ENCODE measurements around the gene CFAP161.
A peak's percentile ranks its signal among the peaks of the same experiment; 100 is the strongest.

CFAP161 gene

DNA sequence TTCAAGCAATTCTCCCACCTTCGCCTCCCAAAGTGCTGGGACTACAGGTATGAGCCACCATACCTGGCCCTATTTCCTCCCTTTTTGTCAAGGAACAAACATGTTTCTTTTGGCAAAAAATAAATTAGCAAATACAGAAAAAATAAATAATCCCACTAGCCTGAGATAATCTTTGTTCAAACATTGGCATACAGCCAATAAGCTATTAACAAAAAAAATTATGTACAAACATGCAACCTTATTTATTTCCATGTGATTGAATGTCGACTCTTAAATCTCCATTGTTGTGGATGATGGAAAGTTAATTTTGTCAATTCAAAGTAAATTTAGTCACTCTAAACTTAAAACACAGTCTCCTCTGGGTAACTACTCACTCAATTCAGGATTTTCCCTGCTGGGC lies 44.3 kb downstream of the CFAP161 start:
- H3K36me3 Mint-ChIP-seq, result no peaks in the 10 kb centered on the region
- H3K4me3 Mint-ChIP-seq, result no peak overlapping the region
- no peaks in the 10 kb centered on the region for H3K9me3 Mint-ChIP-seq
- no peaks in the 10 kb centered on the region for H3K4me1 Mint-ChIP-seq
- ATAC-seq, result no peak
- H3K27me3 Mint-ChIP-seq, result peaks cover 27% of the 10 kb centered on the region
- no peak overlapping the region for H3K27ac Mint-ChIP-seq

DNA sequence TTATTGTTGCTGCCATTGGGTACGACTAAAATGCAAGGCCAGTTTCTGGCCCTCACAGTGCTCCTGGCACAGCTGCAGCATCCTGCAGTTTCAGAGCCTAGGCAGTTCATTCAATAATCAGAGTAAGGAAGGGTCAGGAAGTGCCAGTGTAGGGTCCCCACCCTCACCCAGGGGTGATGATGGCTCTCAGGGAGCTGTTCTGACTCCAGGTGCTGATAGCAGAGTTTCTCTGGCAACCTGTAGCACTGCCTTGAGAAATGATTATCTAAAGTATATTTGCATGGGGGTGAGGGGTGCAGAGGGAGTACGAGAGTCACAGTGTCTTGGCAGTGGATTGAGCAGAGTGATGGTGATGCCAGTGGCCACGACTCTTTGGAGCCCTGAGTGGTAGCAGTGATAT lies 47.1 kb downstream of the CFAP161 start:
- no peaks in the 10 kb centered on the region for H3K9me3 Mint-ChIP-seq
- no peaks in the 10 kb centered on the region for H3K36me3 Mint-ChIP-seq
- ATAC-seq, result no peak
- H3K4me3 Mint-ChIP-seq, result no peak overlapping the region
- no peaks in the 10 kb centered on the region for H3K4me1 Mint-ChIP-seq
- H3K27ac Mint-ChIP-seq, result no peak overlapping the region
- H3K27me3 Mint-ChIP-seq, result peaks cover 47% of the 10 kb centered on the region

DNA sequence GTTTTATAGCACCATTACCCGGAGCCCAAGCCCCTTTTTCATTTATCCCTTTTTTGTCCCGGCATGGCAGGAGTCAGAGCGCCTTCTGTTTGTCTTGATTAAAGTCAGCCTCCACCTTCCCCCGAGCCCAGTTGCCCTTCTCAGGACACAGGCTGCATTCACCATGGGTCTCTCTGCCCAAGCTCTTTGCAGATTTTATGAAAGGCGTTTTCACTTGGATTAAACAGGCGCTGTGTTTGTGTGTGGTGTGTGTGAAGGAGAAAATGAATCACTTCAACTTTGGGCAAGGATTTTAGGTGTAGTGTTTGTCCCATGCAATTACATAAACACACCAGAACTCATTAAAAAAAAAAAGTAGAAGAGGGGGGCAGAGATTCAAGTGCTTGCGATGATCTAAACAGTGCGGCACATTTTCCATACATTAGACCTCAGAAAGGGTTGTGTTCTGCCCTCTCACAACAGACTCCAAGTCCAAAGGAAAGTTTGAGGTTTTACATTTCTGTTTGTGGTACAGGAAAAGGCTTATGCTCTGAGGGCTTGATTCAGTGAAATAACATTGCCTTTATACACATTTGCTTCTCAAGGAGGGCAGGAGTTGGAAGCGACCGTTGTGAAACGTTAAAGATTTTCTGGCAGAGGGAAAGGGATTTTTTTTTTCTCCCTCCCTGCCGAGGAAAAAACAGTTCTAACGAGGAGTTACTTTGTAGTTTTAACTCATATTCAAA lies 48.1 kb downstream of the CFAP161 start:
- H3K27me3 Mint-ChIP-seq, result peaks cover 47% of the 10 kb centered on the region

DNA sequence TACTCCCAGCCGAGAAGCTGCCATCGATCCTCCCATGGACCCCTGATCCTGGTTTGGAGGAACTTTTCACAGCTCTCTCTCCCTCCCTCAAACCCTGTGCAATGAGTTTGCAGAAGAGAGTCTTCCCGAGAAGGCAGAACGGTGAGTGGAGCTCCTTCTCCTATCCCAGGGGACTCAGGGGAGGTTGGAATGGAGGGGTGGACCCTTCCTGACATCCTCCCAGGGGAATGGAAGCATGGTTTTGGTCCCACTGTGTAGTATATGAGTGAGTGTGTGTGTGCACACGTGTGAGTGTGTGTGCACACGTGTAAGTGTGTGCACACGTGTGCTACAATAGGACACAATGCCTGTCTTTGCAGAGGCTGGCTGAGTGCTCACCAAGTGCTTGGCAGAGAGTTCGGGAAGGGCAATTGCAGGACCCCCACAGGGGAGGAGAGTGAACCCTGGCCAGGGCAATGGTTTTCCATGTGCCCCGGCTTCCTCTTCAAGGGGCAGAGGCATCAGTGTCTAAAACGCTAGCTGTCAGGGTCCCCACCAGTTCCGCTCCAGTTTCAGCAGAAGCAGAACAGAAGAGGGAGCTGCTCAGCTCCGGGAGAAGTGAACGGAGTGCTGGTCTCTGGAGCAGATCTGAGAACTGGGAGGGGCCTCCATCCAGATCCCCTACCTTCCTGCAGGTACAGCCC lies 48.8 kb downstream of the CFAP161 start:
- H3K27ac Mint-ChIP-seq, result no peak overlapping the region
- H3K36me3 Mint-ChIP-seq, result no peaks in the 10 kb centered on the region
- H3K4me1 Mint-ChIP-seq, result no peaks in the 10 kb centered on the region
- H3K27me3 Mint-ChIP-seq, result peaks cover 47% of the 10 kb centered on the region
- no peaks in the 10 kb centered on the region for H3K9me3 Mint-ChIP-seq
- no peak overlapping the region for H3K4me3 Mint-ChIP-seq
- no peak for ATAC-seq

More for the DNA sequence above, 48.1 kb downstream of the CFAP161 start:
- Mint-ChIP-seq H3K4me3 (no peak overlapping the region), H3K36me3 (no peaks in the 10 kb centered on the region), H3K4me1 (no peaks in the 10 kb centered on the region), H3K9me3 (no peaks in the 10 kb centered on the region), H3K27ac (no peak overlapping the region)
- ATAC-seq, result no peak

DNA sequence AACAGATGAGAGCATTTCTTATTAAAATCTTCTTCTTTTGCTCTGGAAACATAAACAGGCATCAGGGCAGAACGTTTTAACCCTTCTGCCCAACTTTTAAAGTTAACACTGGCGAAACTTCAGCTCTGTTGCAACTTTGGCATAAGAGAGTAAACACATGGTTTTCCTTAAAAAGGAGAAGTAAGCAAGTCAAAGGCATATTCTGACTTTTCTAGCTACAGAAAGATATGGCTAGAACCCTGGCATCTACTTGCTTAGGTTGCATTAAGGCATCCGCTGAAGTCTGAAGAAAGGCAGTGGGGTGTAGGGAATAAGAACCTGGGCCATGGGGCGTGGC lies 49.3 kb downstream of the CFAP161 start:
- H3K4me1 Mint-ChIP-seq, result no peaks in the 10 kb centered on the region
- H3K9me3 Mint-ChIP-seq, result no peaks in the 10 kb centered on the region
- no peaks in the 10 kb centered on the region for H3K36me3 Mint-ChIP-seq
- no peak overlapping the region for H3K4me3 Mint-ChIP-seq
- no peak for ATAC-seq
- no peak overlapping the region for H3K27ac Mint-ChIP-seq
- peaks cover 47% of the 10 kb centered on the region for H3K27me3 Mint-ChIP-seq

DNA sequence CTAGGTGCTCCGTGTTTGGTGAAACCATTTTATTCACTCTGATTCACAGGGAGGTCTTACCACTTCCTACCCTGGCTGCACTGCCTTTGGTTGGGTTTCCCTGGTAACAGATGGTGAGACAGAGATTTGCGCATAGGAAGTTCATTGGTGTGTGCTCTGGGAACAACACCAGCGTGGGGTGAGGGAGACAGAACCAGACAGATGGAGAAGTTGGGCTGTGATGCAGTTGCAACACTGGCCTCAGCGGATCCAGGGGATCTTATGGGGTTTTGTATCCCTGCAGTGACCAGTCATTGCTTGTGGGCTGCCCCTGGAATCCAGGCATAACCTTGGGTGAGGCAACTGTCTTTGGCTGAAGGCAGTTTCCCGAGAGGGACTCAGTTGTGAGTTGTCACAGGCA lies 50.1 kb downstream of the CFAP161 start:
- no peak for ATAC-seq
- H3K36me3 Mint-ChIP-seq, result no peaks in the 10 kb centered on the region

DNA sequence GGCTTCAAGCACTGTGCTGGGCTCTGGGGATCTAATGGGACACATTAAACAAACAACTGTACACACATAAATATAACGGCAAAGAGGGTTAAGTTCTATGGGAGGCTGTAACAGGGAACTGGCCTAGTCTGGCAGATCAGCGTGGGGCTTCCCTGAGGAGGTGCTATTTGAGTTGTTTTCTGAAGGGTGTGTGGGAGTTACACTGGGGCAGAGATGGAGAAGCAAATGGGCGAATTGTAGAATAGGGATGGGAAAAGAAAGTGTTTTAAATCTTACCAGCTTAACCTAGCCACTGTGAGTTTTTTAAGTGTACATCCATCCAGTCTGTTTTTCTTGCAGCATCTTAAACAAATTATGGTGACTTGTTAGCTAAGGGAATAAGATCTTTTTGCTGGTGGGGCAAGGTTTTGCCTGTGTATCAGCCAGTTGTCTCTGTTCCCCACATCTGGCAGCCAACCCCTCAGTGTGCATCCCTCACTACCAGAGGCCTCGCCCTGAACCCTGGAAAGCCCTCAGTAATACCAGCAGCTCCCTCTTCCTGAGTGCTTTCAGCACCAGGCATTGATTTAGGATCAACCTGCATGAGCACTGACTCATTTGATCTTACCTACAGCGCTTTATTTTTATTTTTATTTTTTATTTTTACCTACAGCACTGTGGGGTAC lies 51.7 kb downstream of the CFAP161 start:
- Mint-ChIP-seq H3K9me3 (no peaks in the 10 kb centered on the region), H3K27ac (no peak overlapping the region), H3K27me3 (peaks cover 46% of the 10 kb centered on the region), H3K4me1 (no peaks in the 10 kb centered on the region), H3K4me3 (no peak overlapping the region), H3K36me3 (no peaks in the 10 kb centered on the region)
- no peak for ATAC-seq

More for the DNA sequence above, 50.1 kb downstream of the CFAP161 start:
- Mint-ChIP-seq H3K27me3 (peaks cover 47% of the 10 kb centered on the region), H3K4me1 (no peaks in the 10 kb centered on the region), H3K9me3 (no peaks in the 10 kb centered on the region), H3K27ac (no peak overlapping the region), H3K4me3 (no peak overlapping the region)

DNA sequence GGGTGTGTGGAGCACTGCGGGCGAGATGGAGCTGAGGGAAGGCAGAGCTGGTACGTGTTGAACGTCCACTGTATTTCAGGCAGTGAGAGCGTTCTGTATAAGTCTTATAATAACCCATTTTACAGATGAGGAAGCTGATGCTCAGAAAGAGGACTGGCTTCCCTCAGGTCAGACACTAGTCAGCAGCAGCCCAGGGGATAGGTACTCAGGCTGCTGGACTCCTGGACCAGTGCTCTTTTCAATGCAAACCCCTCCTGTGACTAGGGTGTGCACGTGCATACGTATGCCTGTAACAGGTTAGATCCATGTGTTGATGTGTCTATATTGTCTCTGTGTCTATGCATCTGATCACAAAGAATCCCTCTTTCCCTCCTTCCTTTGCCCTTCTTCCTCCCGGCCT lies 54.3 kb downstream of the CFAP161 start:
- Mint-ChIP-seq H3K4me1 (no peaks in the 10 kb centered on the region), H3K27me3 (peaks cover 44% of the 10 kb centered on the region), H3K36me3 (no peaks in the 10 kb centered on the region), H3K27ac (no peak overlapping the region), H3K4me3 (no peak overlapping the region), H3K9me3 (no peaks in the 10 kb centered on the region)
- ATAC-seq, result no peak

DNA sequence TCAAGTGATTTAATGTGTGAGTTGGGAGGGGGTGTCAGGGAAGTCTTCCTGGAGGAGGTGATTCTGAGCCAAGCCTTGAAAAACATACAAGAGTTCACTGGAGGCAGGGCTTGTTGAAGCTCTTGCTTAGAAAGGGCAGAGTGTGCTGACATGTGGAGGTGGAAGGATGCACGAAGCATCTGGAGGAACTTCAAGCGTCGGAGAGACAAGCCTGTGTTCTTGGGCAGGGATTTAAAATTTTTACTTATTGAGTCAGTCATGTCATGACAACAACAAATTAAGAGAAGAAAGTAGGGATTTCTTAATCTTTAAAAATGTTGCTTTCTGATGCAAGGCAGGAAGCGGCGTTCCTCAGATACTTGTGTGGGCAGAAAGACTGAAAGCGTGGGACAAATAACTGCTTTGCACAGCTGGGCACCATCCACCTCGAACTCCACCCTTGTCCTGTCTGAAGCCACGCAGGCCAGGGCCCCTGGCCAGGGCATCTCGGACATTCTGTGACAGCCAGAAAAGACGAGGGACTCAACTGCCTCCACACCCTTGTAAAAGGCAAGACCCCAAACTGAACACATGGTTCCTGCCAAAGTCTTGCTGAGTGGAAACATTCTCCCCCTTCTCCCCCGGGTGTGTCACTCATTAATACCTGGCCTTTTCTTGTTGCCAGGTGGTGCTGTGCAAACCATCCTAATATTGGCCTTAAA lies 55.7 kb downstream of the CFAP161 start:
- Mint-ChIP-seq H3K4me1 (no peaks in the 10 kb centered on the region), H3K9me3 (no peaks in the 10 kb centered on the region), H3K4me3 (no peak overlapping the region), H3K27ac (no peak overlapping the region), H3K27me3 (peaks cover 39% of the 10 kb centered on the region), H3K36me3 (no peaks in the 10 kb centered on the region)
- ATAC-seq, result no peak

DNA sequence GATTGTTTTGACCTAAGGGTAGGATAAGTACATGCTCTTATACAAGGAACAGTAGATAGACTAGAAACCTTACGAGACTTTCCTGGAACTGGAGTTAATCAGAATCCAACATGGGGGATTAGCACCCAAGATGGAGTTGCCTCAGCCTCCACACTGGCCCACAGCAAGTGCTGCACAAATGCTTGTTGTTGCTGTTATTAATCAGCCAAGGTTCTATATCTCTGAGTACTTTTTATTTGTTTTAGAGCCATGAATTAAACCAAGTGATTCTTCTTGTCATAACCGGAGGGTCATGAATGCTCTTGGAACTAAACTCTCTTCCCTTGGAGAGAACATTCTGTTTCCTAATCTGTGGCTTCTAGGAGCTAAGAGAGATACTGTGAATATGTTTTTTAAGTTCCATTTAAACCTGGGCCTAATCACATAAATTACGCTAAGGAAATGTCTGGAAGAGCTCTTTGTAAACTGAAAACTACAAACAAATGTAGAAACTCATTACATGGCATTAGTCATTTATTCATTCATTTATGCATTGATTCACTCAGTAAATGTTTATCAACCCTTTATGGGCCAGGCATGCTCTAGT lies 56.9 kb downstream of the CFAP161 start:
- Mint-ChIP-seq H3K36me3 (no peaks in the 10 kb centered on the region), H3K4me3 (no peak overlapping the region), H3K9me3 (no peaks in the 10 kb centered on the region), H3K4me1 (no peaks in the 10 kb centered on the region), H3K27me3 (peaks cover 39% of the 10 kb centered on the region), H3K27ac (no peak overlapping the region)
- ATAC-seq, result no peak

DNA sequence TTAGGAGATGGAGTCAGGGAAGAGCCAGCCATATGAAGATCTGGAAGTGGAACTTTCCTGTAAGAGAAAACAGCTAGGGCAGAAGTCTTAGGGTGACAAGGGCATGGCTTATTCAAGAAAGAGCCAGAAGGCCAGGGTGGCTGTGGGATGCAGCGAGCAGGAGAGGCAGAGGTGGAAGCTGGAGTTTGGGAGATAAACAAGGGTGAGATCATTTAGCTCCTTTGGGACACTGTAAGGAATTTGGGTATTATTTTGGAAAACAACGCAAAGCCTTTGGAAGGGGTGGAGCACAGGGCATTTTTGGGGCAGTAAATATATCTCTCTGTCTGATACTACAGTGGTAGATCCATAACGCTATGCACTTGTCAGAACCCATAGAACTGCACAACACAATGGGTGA lies 57.6 kb downstream of the CFAP161 start:
- no peaks in the 10 kb centered on the region for H3K9me3 Mint-ChIP-seq
- ATAC-seq, result no peak
- H3K27me3 Mint-ChIP-seq, result peaks cover 42% of the 10 kb centered on the region
- no peak overlapping the region for H3K27ac Mint-ChIP-seq
- no peaks in the 10 kb centered on the region for H3K4me1 Mint-ChIP-seq
- no peaks in the 10 kb centered on the region for H3K36me3 Mint-ChIP-seq
- H3K4me3 Mint-ChIP-seq, result no peak overlapping the region

DNA sequence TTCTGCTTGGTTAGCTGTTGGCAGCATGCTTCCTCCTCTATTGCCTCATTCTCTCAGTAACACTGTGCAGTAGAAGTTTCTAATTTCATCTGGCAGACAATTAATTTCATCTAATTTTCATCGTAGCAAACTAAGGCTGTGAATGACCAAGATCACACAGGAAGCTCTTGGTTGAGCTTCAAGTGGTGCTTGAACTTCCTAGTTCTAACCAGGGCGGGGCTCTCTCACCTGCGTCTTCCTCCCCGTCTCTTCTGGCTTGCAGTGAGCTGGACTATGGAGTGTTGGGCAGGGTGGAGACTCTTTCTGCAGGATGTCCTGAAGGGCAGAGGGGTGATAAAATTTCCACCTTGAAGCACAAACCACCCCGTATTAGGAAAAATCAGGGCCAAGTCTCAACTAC lies 60.7 kb downstream of the CFAP161 start:
- Mint-ChIP-seq H3K9me3 (no peaks in the 10 kb centered on the region), H3K36me3 (no peaks in the 10 kb centered on the region), H3K4me3 (no peak overlapping the region), H3K27ac (no peak overlapping the region), H3K27me3 (peaks cover 59% of the 10 kb centered on the region), H3K4me1 (no peaks in the 10 kb centered on the region)
- no peak for ATAC-seq

DNA sequence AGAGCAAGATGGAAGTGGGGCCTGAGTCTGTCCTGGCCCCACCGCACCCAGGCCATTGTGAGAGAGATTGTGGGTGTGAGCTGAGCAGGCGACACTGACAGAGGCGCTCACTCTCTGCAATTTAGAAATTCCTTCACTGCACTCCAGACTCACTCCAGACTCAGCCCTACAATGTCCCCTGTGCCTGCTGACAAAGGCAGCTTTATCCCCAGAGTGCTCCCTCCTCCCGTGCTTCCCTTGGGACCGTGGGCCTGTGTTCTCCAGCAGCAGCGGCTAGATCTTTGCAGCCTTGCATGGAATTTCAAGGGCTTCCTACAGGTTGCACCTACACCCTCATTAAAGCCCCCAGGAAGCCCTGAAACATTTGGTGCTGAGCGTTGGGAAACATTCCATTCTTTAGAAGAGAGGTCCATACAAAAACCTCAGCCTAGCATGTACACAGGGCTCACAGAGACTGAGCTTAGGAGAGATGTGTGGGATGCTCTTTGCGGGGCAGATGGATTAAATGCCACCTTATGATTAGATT lies 61.3 kb downstream of the CFAP161 start:
- Mint-ChIP-seq H3K4me1 (no peaks in the 10 kb centered on the region), H3K4me3 (no peak overlapping the region), H3K9me3 (no peaks in the 10 kb centered on the region), H3K27ac (no peak overlapping the region), H3K36me3 (no peaks in the 10 kb centered on the region), H3K27me3 (peaks cover 59% of the 10 kb centered on the region)
- ATAC-seq, result peak; percentile 24

DNA sequence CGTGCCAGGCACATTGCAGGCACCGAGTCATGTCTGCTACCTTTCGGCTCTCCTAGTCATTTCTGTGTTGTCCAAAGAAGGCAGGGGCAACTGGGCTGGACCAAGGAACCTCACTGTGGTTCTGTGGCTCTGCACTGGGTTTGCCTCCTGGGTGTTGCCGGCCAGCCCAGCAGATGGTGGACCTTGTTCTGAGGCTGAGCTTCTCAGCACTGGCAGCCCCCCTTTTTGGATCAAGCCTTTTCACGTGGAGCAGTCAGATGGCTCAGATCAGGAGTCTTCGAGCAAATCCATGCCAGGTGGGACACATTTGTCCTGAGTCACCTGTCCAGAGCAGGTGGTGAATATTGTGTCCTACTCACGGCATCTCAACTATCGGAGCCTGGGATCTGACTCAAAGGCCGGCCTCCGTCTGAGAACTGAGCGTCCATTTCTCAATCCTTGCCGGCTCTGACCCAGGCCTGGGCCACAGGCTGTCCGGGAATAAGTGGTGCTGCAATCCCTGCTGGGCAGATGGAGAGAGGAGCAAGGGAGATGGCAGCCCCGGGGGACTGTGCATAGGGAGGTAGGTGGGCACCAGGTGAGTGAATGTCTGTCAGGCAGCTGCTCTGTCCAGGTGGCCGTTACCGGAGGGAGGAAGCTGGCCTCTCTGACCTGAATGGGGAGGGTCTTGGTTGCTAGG lies 62.6 kb downstream of the CFAP161 start, which contains the start of gene IL16:
Gene IL16, plus strand, starts transcription at position 304 of the 679 bp plus-strand sequence. CDS start 28,521 bp downstream, outside the sequence.
- H3K9me3 Mint-ChIP-seq, result no peaks in the 10 kb centered on the region
- no peaks in the 10 kb centered on the region for H3K4me1 Mint-ChIP-seq
- H3K27me3 Mint-ChIP-seq, result peaks cover 51% of the 10 kb centered on the region
- no peak for ATAC-seq
- no peak within 1 kb of the TSS for H3K4me3 Mint-ChIP-seq
- H3K36me3 Mint-ChIP-seq, result no peaks in the 10 kb centered on the region
- H3K27ac Mint-ChIP-seq, result no peak within 1 kb of the TSS

Measured in stimulated activated memory B cell treated with anti-CD40 and anti-IgM and Interleukin-4, amounts not matched to agents 10 μg/mL and 1 μg/mL and 100 μg/mL, for 72 hours (primary cell).